ENCODE data around the gene MED10. TPM values are rescaled to one million over a fixed set of nuclear protein-coding genes. Genes with fewer than 3 reads are reported as not detected.
"Not testable (repeated sequence)": the region's sequence is repeated elsewhere in the genome, so short reads cannot be mapped to it uniquely, and the experiment has no call there.

Gene MED10
- polyA plus RNA-seq, 6 donors from 2014 or later, result 99.9 to 134 (median 112) TPM

- H3K4me1 Mint-ChIP-seq, result peaks cover 7 to 16% (median 11%) of the 10 kb centered on the region in 3 donors
- no peaks in the 10 kb centered on the region for H3K27me3 Mint-ChIP-seq
- no peak overlapping the region for H3K27ac Mint-ChIP-seq
- ATAC-seq (ENCODE audit: low read depth in 2 of 2) (no peak), DNase-seq (no peak)
- peaks cover 0 to 3% (median 0%) of the 10 kb centered on the region in 7 donors for H3K9me3 Mint-ChIP-seq
- H3K36me3 Mint-ChIP-seq, result peaks cover 9% of the 10 kb centered on the region in 2 donors
- H3K4me3 Mint-ChIP-seq, result no peak overlapping the region
These were observed 17.2 kb downstream of the MED10 start for GRCh38 chr5:6361101-6361500.

- DNase-seq, result no peak
These were observed 17.8 kb downstream of the MED10 start for GRCh38 chr5:6360323-6361072.

DNA sequence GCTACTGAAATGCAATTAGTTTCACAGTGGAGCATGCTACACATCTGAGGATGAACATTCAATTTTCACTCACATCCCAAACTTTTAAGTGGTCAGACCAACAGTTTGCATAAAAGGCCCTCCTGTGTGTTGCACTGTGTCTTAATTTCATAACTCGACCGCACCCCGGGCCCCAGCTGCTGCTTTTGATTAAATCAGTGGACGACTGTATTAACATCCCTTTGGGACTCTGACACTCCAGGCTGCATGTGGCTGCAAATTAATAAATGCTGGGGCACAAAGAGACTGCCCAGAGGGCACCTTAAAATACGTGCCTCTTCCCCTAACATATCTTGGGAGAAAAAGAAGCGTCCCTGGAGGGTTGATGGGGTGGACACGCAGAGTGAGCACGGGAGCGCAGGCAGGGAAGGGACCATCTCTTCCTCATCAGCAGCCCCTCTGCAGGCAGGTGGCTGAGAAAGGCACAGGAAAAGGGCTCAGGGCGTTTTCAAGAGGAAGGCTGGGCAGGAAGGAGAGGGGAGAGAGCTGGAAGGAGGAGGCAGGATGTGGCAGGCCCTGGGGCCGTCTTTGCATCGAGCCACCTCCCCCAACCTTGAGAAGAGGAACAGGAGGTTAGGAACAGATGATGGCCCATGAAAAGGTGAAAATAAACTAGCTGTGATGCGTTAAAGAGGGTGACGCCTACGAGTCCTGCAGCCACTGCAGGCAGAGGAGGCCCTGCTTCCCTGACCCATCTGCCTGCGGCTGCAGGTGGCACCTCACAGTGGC is 18.6 kb downstream of the MED10 start:
- DNase-seq (no peak), ATAC-seq (ENCODE audit: low read depth in 2 of 2) (peak; percentile 57 to 79)
- Mint-ChIP-seq H3K4me1 (peaks cover 6 to 11% (median 10%) of the 10 kb centered on the region in 3 donors), H3K27ac (peak overlapping the region; percentile 8 to 87 (median 74)), H3K9me3 (peaks cover 0 to 3% (median 0%) of the 10 kb centered on the region in 7 donors), H3K4me3 (peak overlapping the region in 5 of 8 donors; percentile 19 to 80 (median 39)), H3K36me3 (peaks cover 8 to 9% of the 10 kb centered on the region in 2 donors), H3K27me3 (no peaks in the 10 kb centered on the region)

More at GRCh38 chr5:6360323-6361072, 17.8 kb downstream of the MED10 start:
- Mint-ChIP-seq H3K27ac (peak overlapping the region in 4 of 6 donors; percentile 15 to 84 (median 58)), H3K36me3 (peaks cover 8 to 9% of the 10 kb centered on the region in 2 donors), H3K9me3 (peaks cover 0 to 3% (median 0%) of the 10 kb centered on the region in 7 donors), H3K4me1 (peaks cover 6 to 12% (median 10%) of the 10 kb centered on the region in 3 donors), H3K27me3 (no peaks in the 10 kb centered on the region), H3K4me3 (peak overlapping the region in 2 of 8 donors; percentile 39 to 80)
- no peak for ATAC-seq (ENCODE audit: low read depth in 2 of 2)

- Mint-ChIP-seq H3K27ac (peak overlapping the region in 2 of 6 donors; percentile 16 to 65), H3K27me3 (no peaks in the 10 kb centered on the region), H3K4me3 (no peak overlapping the region), H3K9me3 (peaks cover 0 to 3% (median 0%) of the 10 kb centered on the region in 7 donors), H3K36me3 (peaks cover 8 to 9% of the 10 kb centered on the region in 2 donors), H3K4me1 (peaks cover 9 to 10% (median 10%) of the 10 kb centered on the region in 3 donors)
- ATAC-seq (ENCODE audit: low read depth in 2 of 2) (no peak), DNase-seq (no peak)
These were observed 19.9 kb downstream of the MED10 start for GRCh38 chr5:6358434-6358820.

GRCh38 chr5:6357817-6358433 is 20.4 kb downstream of the MED10 start:
- not testable (repeated sequence) for H3K4me1 Mint-ChIP-seq; H3K4me3 Mint-ChIP-seq; H3K36me3 Mint-ChIP-seq; H3K9me3 Mint-ChIP-seq; H3K27me3 Mint-ChIP-seq; DNase-seq; ATAC-seq (ENCODE audit: low read depth in 2 of 2)
- peak overlapping the region in 1 of 6 donors; percentile 16 for H3K27ac Mint-ChIP-seq

DNA sequence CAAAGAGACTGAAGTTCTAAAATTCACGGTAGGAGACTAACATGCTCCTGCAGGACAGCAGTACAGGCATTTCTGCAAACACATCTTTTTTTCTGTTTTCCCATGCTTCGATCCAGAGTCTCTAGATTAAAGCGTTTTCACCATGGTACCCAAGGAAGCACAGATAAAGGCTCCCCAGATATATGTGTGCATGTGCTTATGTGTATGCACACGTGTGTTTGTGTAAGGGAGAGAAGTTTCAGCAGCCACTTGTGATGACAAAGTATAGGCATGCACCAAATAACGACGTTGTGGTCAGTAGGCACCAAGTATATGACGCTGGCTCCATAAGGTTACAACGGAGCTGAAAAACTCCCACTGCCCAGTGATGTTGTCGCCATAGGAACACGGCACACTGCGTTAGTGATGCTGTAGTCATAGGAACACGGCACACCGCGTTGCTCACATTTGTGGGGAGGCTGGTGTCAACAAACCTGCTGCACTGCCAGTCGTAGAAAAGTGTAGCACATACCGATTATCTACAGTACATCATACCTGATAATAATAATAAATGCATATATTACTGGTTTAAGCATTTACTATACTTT is 21.7 kb downstream of the MED10 start:
- H3K9me3 Mint-ChIP-seq, result no peaks in the 10 kb centered on the region
- ATAC-seq (ENCODE audit: low read depth in 2 of 2) (no peak), DNase-seq (no peak)
- H3K4me1 Mint-ChIP-seq, result peaks cover 9 to 10% (median 10%) of the 10 kb centered on the region in 3 donors
- no peaks in the 10 kb centered on the region for H3K27me3 Mint-ChIP-seq
- peaks cover 8 to 9% of the 10 kb centered on the region in 2 donors for H3K36me3 Mint-ChIP-seq
- no peak overlapping the region for H3K4me3 Mint-ChIP-seq
- H3K27ac Mint-ChIP-seq, result no peak overlapping the region

GRCh38 chr5:6355294-6355693 is 23.1 kb downstream of the MED10 start:
- ATAC-seq (ENCODE audit: low read depth in 2 of 2), result no peak
- peaks cover 9 to 10% (median 9%) of the 10 kb centered on the region in 3 donors for H3K4me1 Mint-ChIP-seq
- no peaks in the 10 kb centered on the region for H3K27me3 Mint-ChIP-seq
- no peak for DNase-seq
- no peak overlapping the region for H3K4me3 Mint-ChIP-seq
- H3K27ac Mint-ChIP-seq, result peak overlapping the region in 2 of 6 donors; percentile 11 to 25
- no peaks in the 10 kb centered on the region for H3K9me3 Mint-ChIP-seq
- H3K36me3 Mint-ChIP-seq, result peaks cover 8 to 9% of the 10 kb centered on the region in 2 donors

- DNase-seq (no peak), ATAC-seq (ENCODE audit: low read depth in 2 of 2) (no peak)
- Mint-ChIP-seq H3K4me1 (peaks cover 4 to 7% (median 5%) of the 10 kb centered on the region in 3 donors), H3K9me3 (no peaks in the 10 kb centered on the region), H3K4me3 (no peak overlapping the region), H3K27me3 (no peaks in the 10 kb centered on the region), H3K36me3 (peaks cover 8 to 9% of the 10 kb centered on the region in 2 donors), H3K27ac (peak overlapping the region in 2 of 6 donors; percentile 11 to 25)
These were observed 23.5 kb downstream of the MED10 start for GRCh38 chr5:6354848-6355247.

- Mint-ChIP-seq H3K36me3 (peaks cover 8 to 9% of the 10 kb centered on the region in 2 donors), H3K4me1 (peaks cover 0 to 4% (median 0%) of the 10 kb centered on the region in 3 donors), H3K27ac (no peak overlapping the region), H3K4me3 (no peak overlapping the region), H3K27me3 (no peaks in the 10 kb centered on the region), H3K9me3 (no peaks in the 10 kb centered on the region)
- ATAC-seq (ENCODE audit: low read depth in 2 of 2) (no peak), DNase-seq (no peak)
These were observed 24.6 kb downstream of the MED10 start for GRCh38 chr5:6353602-6354302.

DNA sequence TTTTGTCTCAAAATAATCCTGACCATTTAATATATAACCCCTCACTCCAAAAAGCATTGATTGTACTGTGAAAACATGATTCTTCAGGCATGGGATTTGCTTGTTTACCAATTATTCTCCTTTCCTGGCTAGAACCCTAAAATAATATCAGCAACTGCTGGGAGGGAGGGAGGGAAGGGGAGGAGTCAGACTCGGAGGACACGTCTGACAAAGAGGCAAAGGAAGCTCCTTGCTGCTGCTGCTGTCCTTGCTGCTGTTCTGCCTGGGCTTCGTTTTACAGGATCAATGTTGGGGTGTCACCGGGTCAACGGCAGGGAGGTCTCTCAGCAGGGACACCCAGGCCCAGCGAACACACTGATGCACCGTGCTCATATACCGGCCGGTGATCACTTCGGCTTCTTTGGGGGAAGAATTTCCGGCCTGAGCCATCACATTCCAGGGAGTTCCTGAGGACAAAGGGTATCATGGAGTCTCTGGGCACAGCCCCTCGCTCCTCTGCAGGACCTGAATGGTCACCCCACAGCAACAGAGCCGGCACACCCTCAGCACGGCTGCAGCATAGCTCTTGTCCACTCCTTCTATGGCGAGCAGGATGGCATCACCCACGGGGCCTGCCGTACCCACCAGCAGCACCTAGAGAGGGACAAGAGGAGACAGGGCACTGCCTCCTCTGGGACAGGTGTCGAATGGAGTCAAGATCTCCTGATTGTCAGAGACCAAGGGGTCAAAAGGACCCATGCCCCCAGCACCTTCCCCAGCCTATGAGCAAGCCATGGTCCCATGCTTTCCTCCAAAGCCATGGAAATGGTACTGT is 27.9 kb downstream of the MED10 start:
- Mint-ChIP-seq H3K4me3 (no peak overlapping the region), H3K27me3 (no peaks in the 10 kb centered on the region), H3K27ac (peak overlapping the region in 1 of 6 donors; percentile 60), H3K4me1 (peaks cover 0 to 4% (median 0%) of the 10 kb centered on the region in 3 donors), H3K36me3 (no peaks in the 10 kb centered on the region), H3K9me3 (peaks cover 0 to 1% (median 0%) of the 10 kb centered on the region in 7 donors)
- DNase-seq (no peak), ATAC-seq (ENCODE audit: low read depth in 2 of 2) (no peak)

DNA sequence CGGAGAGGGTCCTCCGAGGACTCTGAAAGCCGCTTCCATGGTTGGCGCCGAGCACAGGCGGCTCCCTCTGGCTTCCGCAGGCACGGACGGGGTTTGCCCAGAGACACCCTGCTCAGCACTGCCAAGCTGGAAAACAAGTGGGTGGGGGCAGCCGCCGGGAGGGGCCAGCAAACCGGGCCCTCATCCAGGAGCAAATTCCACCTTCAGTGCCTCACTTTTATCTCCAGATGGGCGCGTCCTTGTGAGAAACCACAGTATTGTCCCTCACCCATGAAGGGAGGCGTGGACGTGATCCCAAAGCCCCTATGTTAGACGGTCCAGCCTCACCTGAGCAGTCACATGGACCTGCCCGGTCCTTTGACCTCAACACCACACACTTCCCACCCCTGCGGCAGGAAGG is 29.0 kb downstream of the MED10 start:
- Mint-ChIP-seq H3K9me3 (peaks cover 0 to 1% (median 0%) of the 10 kb centered on the region in 7 donors), H3K27me3 (no peaks in the 10 kb centered on the region), H3K4me3 (peak overlapping the region in 1 of 8 donors; percentile 21), H3K4me1 (peaks cover 0 to 4% (median 0%) of the 10 kb centered on the region in 3 donors), H3K27ac (no peak overlapping the region), H3K36me3 (no peaks in the 10 kb centered on the region)
- ATAC-seq (ENCODE audit: low read depth in 2 of 2) (no peak), DNase-seq (no peak)

DNA sequence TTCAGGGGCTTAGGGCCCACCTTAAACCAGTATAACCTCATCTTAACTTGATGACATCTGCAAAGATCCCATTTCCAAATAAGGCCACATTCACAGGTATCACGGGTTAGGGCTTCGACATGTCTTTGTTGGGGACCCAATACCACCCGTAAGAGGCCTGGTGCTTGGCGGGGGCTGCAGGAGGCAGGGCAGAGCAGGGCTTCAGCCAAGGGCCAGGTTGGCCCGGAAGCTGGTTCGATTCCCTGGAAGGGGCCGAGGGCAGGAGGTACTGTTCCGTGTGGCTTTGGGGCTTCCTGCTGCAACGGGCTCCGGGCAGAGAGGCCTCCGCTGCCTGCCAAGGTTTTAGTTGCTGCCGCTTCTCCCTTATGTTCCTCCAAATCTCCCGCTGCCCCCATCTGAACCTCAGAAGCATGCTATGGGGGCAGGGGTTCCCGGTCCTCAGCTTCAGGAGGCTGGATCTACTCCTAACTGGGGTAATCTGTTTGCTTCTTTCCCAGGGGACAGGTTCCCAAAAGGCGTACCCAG is 29.8 kb downstream of the MED10 start:
- Mint-ChIP-seq H3K36me3 (no peaks in the 10 kb centered on the region), H3K27ac (no peak overlapping the region)
- no peak for ATAC-seq (ENCODE audit: low read depth in 2 of 2)

More for the DNA sequence above, 29.8 kb downstream of the MED10 start:
- DNase-seq, result no peak
- Mint-ChIP-seq H3K9me3 (peaks cover 0 to 1% (median 0%) of the 10 kb centered on the region in 7 donors), H3K4me3 (peak overlapping the region in 1 of 8 donors; percentile 31), H3K4me1 (no peaks in the 10 kb centered on the region), H3K27me3 (no peaks in the 10 kb centered on the region)

All from naive B cell (primary cell).